Measurements from ENCODE around the gene AVEN.

The AVEN gene

DNA sequence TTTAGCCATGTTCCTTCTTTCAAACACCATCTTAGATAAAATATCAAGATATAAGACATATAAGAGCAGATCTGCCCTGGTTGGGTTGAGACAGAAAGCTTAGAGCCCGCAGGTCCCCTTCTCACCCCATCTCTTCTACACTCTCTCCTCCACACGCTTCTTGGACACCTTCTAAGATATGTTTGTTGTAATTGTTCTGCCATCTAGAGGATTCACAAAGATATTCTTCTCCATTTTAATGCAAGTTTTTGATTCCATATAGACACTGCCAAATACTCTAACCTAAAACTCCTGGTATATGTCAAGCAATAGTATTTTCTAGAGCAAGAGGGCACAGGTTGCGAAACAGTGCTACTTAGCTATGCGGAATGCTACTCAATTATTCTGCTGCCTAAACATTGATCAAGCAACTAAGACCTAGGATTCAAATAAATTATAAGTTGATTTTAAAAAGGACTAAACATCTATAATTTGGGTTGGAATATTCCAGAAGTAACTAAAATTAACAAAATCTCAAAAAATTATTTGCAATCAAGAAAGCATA is 63.9 kb downstream of the AVEN start:
- TF ChIP-seq, protein P1, sequence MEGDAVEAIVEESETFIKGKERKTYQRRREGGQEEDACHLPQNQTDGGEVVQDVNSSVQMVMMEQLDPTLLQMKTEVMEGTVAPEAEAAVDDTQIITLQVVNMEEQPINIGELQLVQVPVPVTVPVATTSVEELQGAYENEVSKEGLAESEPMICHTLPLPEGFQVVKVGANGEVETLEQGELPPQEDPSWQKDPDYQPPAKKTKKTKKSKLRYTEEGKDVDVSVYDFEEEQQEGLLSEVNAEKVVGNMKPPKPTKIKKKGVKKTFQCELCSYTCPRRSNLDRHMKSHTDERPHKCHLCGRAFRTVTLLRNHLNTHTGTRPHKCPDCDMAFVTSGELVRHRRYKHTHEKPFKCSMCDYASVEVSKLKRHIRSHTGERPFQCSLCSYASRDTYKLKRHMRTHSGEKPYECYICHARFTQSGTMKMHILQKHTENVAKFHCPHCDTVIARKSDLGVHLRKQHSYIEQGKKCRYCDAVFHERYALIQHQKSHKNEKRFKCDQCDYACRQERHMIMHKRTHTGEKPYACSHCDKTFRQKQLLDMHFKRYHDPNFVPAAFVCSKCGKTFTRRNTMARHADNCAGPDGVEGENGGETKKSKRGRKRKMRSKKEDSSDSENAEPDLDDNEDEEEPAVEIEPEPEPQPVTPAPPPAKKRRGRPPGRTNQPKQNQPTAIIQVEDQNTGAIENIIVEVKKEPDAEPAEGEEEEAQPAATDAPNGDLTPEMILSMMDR (IDR thresholded peaks at IDR 0.05; ENCODE audit: low read depth, low read length) = no peak
- DNase-seq (ENCODE audit: low read depth in 2 of 2) = peak in 1 of 2 donors; percentile 21
- no peak overlapping the region for H3K4me3 ChIP-seq (replicated peaks in 1 of 2; ENCODE audit: low read depth in 2 of 2, low read length in 2 of 2)

DNA sequence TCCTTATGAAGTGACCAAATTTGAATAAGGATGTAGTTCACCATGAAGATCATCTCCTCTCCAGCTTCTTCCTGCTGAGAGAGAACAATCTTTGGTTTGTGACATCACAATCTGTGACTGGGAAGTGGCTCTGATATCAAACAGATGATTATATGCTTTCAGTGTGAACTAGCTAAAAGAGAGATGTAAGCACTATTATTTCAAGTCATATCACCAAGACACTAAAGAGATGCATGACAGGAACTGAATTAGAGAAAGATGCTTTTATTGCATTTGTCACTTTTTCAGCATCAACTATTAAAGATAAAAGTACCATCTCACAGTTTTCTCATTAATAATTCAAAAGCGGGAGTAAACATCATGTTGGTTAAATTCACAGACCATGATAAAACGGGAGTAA is 67.2 kb downstream of the AVEN start:
- no peak for DNase-seq (ENCODE audit: low read depth in 2 of 2)
- TF ChIP-seq, protein P1 (IDR thresholded peaks at IDR 0.05; ENCODE audit: low read depth, low read length) = no peak
- H3K4me3 ChIP-seq (replicated peaks in 1 of 2; ENCODE audit: low read depth in 2 of 2, low read length in 2 of 2) = no peak overlapping the region

DNA sequence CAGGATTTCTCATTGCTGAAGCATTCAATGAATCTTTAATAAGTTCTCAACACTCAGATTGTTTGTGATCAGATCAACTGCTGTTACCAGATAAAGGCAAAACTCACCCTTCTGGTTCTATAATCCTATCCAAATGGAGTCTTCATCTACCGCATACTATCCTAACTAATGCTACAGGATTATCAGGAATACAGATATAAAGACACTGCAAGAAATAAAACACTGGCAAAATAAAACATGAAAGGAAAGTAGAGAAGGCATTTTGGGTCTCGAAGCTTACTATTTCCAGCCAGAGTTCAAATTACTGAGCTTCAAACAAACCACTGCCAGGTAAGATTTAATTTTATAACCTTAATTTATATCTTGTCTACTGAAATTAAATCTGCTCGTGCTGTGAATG is 70.2 kb downstream of the AVEN start:
- TF ChIP-seq, protein P1 (IDR thresholded peaks at IDR 0.05; ENCODE audit: low read depth, low read length) = no peak
- no peak overlapping the region for H3K4me3 ChIP-seq (replicated peaks in 1 of 2; ENCODE audit: low read depth in 2 of 2, low read length in 2 of 2)
- no peak for DNase-seq (ENCODE audit: low read depth in 2 of 2)

DNA sequence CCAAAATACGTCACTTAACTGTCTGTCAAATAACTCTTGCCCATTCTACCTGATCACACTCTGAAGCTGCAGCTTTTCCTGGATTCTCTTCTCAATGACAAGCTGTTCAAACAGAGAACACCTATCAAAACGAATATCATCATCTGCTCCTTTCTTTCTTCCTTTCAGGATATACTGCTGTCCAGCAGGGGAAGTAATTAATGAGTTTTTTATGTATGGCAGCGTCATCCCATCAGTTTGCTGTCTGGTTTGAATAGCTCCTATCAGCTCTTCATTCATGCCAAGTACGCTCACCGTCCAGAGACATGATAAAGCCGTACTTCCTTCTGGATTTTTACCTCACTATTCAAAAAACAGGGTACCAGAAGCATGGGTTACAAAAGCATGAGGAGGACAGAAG is 70.8 kb downstream of the AVEN start, which contains the start of gene CHRM5:
Gene CHRM5, plus strand, starts transcription at position 274 of the 400 bp plus-strand sequence. CDS start 94,221 bp downstream, outside the sequence.
- no peak for DNase-seq (ENCODE audit: low read depth in 2 of 2)
- TF ChIP-seq, protein P1 (IDR thresholded peaks at IDR 0.05; ENCODE audit: low read depth, low read length) = no peak
- H3K4me3 ChIP-seq (replicated peaks in 1 of 2; ENCODE audit: low read depth in 2 of 2, low read length in 2 of 2) = no peak within 1 kb of the TSS

DNA sequence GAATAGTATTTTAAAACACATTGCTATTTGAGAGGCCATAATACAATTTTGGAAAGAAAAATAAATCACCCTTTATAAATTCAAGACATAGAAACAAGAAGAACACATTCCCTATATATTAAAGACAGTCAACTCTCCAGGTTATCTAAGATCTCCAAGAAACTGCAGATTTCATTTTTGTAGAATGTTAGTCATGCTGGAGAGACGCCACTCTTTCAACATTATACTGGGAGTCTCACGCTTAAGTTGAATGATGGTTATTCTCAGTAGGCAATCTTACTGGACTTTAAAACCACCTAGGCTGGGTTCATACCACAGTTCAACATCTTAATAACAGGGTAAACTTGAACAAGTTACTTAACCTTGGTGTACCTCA is 74.4 kb downstream of the AVEN start:
- TF ChIP-seq, protein P1 (IDR thresholded peaks at IDR 0.05; ENCODE audit: low read depth, low read length) = no peak
- peak in 1 of 2 donors; percentile 33 for DNase-seq (ENCODE audit: low read depth in 2 of 2)
- H3K4me3 ChIP-seq (replicated peaks in 1 of 2; ENCODE audit: low read depth in 2 of 2, low read length in 2 of 2) = no peak overlapping the region

DNA sequence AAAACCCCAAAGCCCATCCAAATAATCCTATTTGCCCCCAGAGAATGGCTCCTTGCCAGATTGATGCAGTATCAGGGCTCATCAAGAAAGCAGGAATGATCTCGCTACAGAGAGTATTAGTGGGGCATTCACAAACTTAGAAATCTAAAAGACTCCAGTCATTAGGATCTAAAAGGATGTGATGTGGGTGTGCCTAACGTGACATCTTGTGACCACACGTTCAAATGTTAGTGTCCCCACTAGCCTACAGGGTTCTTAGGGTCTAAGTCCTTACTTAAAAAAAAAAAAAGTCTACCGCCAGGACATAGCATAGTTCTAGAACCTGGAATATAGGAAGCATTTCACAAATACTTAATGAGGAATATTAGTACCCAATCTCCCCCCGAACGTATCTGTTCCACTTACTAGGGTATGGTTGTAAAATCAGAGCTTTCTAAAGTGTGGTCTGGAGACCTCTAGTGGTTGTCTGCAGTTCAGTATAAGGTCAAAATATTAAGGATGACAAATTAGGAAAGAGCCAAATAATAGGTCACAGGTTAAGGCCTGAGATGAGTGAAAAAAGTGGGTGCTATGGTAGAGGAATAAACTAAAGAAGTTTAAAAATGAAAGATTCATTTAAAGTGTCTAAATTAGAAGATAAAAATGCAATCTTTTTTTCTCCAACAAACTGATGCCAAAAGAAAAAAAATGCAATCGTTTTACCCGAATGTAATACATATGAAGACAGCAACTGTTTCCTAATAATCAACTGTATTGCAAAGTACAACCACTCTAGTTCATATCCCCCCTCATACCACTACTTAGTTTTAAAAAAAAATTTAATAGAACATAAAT is 75.0 kb downstream of the AVEN start:
- no peak overlapping the region for H3K4me3 ChIP-seq (replicated peaks in 1 of 2; ENCODE audit: low read depth in 2 of 2, low read length in 2 of 2)
- TF ChIP-seq, protein P1 (IDR thresholded peaks at IDR 0.05; ENCODE audit: low read depth, low read length) = peak; percentile 76
- DNase-seq (ENCODE audit: low read depth in 2 of 2) = peak; percentile 69 to 70

Data from cardiac fibroblast (primary cell).